Fibroblast of skin of abdomen (primary cell): Measurements from ENCODE around the gene MYCBPAP.

Experiments used
- DNase-seq: peaks from one replicate; pipeline ENCODE4 v3.0.0-alpha.2; 2013

The MYCBPAP gene

DNA sequence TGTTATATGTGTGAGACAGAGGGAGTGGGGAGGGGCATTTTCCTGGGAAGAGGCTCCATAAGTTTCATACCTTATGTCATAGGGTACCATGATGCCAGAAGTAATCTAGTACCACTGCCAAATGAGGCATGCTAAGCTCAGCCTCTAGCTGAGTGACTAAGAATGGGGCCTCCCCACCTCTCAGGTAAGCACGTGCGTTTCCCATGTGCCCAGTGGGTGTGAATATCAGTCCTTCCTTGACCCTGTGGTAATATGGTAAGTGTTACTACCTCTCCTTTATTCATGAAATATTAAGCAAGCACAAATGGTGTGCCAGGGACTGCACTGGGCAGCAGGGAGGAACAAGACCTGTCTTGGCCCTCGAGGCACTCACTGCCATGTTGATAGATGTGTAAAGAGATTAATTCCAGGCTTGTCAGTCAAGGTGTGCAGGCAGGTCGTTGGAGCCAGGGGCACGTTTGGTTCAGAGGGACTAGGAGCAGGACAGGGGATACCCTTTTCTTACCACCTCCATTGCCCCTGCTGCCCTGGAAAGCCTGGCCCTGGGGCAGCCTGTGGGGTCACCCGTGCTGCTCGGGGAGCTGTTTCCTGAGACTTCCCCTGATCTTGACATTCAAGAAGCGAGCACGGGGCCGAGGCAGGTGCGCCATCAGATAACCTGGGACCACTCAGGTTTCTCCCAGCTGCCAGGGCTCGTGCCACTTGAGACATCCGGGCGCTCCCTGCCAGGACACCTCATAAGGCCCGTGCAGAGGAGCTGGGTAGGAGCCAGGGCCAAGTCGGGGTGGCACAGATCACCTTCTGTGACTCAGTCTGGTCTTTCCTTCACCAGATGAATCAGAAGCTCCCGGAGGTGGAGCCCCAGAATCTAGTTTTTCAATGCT, 20.8 kb upstream of the MYCBPAP start:
- no peak for DNase-seq

DNA sequence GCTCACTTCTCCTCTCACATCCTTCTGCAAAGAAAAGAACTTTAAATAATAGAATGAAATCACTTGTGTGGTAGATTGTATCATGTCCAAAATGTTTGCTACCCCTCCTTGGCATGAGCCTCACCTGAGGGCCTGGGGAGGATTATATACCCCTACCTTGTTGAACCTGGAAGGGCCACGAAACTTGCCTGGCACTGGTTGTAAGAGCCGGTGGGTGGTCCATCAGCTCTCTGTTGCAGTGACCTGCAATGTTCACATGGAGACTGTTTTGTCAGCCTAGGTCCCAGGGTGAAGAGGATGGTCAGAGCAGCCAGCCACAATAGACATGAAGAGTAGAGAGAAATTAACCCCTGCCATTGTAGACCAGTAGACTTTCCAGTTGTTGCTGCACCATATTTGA, 19.4 kb upstream of the MYCBPAP start:
- no peak for DNase-seq

DNA sequence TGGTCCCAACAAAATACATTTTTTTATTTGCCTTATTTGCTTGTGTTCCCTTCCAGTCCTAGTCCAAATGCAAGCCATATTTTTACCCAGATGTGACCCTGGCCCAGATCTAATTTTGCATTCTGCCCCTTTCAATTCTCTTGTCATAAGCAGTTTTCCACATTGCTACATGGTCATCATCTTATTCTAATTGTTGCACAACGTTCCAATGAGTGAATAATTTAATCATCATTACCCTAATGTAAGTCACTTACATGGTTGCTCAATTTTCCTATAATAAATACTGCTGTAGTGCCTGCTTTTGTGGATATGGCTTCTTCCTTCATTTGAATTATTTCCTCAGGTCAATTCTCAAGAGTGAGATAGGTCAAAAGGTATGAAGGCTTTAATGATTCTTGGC, 16.7 kb upstream of the MYCBPAP start:
- DNase-seq, result no peak

DNA sequence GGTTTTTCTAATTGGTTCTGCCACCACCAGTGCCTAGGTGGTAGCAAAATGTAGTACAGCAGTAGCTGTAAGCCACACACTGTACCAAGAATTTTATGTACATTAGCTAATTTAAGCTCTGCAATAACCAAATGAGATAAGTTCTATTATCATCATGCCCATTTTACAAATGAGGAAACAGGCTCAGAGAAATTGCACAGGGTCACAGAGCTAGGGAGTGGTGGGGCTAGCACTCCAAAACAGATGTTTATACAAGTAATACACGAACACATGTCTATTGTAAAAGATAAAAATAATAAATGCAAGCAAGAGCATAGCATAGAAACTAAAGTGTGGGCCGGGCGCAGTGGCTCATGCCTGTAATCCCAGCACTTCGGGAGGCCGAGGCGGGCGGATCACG, 16.0 kb upstream of the MYCBPAP start:
- no peak for DNase-seq

DNA sequence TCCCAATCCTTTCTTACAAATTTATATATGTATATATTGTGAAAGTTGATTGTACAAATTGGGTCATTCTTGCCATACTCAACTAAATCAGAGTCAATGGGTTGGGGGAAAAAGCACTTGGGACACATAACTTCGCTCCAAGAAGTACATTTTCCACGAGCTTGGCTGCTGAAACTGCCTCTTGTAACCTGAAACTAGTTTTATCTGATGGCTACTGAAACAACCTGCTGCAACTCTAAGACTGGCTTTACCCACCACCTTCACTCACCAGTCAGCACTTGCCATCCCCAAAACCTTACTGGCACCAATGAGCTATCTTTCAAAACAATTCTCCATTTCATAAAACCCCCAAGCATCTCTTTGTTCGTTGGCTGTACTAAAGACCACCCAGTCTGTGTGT, 14.5 kb upstream of the MYCBPAP start:
- no peak for DNase-seq

DNA sequence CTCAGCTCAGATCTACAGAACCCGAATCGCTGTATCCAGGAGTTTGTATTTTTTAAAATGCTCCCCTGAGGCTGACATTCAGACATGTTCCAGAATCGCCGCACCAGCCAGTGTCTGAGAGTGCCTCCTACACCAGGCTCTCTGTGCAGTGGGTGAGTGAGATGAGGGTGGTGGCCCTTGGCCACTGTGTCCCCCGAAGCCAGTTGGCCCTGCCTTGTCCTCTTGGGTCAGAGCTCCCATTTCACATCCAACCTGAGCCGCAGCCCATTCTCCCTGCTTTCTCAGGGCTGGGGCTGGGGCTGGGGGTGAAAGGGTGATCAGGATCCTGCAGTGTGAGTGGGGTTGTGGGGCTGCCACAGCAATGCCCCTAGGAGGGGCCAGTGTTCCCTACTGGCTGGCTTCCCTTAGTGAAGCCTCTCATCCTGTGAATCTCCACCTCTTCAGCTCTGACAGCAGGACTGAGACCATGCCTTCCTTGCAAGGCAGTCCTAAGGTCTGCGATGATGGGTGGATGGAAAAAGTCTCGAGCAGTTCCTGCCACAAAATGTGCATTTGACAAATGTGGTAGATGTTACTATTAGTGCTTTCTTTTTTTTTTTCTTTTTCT, 12.9 kb upstream of the MYCBPAP start:
- DNase-seq, result no peak

DNA sequence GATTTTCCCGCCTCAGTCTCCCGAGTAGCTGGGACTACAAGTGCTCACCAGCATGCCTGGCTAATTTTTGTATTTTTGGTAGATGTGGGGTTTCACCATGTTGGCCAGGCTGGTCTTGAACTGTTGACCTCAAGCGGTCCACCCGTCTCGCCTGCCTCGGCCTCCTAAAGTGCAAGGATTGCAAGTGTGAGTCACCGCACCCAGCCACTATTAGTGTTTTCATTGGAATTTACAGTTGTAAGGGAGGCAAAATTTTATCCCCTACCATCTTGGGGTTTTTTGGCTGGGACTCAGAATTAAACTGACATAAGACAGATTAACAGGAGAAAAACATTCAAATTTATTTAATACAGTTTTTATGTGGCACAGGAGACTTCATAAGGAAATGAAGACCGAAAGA, 12.3 kb upstream of the MYCBPAP start:
- DNase-seq, result peak; percentile 61

DNA sequence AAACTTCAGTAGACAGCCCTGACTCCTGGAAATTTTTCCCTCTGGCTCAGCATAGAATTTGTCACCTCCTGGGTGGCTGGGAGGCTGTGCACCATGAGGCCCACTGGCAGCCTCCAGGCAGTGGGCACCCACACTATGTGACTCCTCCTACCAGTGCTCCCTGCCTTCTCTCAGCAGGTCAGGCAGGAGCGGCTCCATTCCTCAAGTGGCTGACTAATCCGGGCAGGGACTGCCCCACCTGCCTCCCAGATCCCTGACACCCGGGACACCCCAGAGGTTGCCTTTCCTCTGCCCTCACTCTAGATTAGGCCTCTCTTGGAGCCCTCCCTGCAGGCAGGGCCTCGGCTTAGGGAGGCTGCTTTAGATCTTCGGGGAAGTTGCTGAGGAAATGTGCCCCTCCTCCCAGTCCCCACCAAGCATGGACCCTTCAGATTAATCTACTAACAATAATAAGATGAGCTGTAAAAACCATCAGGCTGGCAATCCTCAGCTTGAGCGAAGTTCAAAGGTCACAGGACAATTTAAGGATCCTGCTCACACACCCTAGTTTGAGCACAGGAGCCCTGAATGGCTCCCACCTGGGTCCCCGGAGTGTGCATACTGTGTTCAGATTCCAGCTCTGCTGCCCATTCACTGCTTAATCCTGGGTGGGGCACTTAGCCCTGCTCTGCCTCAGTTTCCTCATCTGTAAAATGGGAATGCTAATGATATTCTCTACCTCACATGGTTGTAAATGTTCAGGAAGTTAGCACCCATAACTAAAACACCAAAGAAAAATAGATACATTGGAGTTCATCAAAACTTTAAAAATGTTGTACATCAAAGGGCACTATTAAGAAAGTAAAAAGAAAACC, 10.0 kb upstream of the MYCBPAP start:
- no peak for DNase-seq

DNA sequence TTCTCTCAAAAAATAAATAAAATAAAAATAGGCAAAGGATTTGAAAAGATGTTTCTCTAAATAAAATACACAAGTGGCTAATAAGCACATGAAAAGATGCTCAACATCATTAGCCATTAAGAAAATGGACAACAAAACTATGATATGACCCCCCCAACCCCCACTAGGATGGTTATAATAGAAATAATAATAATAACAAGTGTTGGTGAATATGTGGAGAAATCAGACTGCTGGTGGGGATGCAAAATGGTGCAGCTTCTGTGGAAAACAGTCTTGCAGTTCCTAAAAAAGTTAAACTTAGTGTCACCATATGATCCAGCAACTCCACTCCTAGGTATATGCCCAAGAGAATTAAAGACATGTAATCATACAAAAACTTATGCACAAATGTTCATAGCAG, 9.0 kb upstream of the MYCBPAP start:
- no peak for DNase-seq

DNA sequence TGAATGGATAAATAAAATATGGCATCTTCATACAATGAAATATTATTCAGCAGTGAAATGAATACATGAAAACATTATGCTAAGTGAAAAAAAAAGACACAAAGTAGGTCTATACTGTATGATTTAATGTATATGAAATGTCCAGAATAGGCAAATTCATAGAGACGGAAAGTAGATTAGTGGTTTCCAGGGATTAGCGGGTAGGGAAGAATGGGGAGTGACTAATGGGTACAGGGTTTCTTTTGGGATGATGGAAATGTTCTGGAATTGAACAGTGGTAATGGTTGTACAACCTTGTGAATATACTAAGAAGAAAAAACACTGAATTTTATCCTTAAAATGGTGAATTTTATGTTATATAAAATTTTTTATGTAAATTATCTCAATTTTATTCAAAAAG, 8.5 kb upstream of the MYCBPAP start:
- peak; percentile 68 for DNase-seq

DNA sequence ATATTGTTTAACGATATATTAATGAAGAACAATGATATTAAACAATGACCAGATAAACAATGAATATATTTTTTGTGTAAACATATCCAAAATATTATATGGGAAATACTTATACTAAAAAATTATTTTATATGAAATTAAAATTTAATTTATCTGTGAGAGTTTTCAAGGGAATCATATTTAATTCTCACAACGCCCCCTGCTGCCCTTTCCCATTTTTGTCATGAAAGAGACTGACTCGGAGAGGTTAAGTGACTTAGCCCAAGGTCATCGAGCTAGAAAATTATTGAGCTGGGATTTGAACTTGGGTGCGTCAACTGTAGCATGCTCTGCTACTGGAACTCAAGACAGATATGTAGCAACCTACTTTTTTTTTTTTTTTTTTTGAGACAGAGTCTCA, 7.2 kb upstream of the MYCBPAP start:
- no peak for DNase-seq

DNA sequence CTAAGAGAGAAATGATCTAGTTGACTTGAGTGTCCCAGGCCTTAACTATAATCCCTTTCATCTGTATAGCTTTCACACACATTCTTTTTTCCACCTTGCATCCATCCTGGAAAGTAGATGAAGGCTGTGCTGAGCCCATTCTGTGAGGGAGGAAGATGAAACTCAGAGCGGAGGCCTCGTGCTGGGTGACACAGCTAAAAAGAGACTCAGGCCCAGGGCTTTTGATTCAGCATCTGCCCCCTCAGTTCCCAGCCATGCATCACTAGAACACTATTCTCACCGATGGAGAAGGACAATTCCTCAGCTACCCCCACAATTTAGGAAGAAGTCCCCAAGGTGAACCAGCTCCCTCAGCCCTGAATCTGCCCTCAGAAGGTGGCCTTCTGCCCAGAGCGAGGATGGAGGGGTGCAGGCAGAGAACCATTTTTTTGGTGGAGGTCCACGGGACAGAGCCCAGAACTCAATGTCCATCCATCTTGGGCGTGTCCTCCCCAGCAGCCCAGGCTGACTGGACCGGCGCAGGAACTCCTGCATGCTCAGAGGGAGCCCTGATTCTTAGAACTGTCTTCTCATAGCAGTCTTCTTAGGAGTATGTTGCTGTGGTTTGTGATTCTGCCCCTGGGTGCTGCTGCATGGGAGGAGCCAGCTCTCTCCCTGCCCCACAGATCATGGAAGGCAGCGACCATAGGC, 5.8 kb upstream of the MYCBPAP start:
- no peak for DNase-seq

DNA sequence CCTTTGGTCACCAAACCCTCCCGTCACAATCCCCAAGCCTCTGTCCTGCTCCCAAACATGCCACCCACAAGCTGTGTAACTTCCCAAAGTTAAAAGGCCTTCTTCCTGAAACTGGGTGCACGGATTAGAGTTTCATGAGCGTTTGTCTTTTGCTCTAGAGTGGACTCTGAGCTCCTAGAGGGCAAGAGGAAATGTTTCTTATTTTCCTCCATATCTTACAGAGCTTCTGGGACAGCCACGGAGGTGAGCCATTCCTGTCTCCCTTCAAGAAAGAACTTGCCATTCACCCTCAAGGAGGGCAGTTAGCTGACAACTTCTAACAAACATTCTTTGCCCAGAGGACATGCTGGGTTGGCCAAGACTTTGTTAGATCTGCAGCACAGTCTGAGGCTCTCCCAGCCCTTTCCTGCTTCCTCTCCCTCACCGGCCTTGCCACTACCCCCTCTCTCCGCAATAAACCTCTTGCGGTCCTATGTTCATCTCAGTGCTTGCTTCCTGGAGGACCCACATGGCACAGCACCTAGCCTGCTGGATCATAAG, 2.6 kb upstream of the MYCBPAP start:
- DNase-seq, result no peak

DNA sequence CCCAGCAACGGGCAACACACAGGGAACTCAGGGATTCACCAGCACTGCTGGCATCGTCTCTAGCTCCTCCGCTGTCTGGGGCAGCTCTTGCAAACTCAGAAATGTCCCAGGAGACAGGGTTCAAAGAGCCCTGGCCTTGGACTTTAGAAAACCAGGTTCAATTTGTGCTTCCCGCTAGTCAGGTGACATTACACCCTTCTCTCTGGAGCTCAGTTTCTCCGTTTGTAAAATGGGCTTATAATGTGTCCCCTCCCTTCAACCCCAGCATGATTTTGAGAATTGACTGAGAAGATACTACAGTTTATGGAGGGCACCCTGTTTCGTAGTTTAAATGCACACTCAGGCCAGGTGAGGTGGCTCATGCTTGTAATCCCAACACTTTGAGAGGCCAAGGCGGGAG, 1.9 kb upstream of the MYCBPAP start:
- no peak for DNase-seq

DNA sequence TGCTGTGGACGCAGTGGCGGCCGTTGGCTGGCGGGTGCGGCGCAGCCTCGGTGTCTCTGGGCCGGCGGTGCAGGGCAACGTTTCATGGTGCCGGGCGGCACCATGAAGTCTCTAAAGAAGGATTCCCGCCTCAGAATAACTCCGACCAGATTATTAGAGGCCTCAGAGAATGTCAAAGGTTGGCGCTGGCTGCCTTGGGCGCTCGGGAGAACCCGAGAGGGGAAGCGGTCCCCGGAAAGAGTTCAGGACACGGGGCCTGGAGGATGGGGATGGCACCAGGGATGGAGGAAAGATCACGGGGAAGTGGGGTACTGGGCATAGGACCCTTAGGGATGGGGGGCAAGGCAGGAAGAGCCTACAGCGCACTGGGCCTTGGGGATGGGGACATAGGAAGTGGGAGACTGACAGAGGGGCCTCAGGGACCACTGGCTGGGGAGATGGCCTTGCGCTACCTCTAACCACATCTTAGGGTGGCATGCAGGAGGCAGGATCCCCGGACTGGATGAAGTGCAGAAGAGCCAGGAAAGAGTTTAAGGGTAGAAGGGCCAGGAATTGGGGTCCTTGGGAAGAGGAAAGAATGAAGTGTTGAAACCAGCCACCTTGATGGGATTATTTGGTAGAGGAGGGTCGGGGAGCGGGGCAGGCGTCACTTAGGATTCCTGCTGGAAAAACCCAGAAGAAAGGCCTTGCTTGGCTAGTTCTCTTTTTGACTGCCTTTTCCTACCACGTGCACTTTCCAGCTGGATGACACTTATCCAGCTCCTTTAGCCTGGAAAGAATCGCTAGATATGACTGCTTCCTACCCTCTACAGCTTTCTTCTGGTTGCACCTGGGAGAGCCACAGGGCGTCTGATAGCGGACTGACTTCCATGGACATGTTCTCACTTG, 578 bp downstream of the MYCBPAP start:
- DNase-seq, result no peak

DNA sequence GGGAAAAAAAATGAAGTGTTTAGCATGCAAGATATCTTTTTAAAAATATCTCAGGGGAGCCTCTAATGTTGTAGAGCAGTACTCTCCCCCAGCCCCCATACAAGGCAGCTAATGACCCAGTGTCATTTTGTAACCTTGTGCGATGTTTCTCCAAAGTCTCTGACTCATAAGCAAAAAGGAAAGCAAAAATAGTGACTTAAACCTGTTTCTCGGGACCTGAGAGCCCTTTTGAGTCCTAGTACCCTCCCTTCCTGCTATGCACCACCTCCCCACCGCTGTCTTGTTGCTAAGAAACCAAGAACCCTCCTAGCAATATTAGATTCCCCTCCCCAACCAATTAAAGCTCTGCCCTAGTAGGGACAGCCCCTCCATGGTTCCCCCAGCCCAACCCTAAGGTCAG, 2.8 kb downstream of the MYCBPAP start:
- no peak for DNase-seq

DNA sequence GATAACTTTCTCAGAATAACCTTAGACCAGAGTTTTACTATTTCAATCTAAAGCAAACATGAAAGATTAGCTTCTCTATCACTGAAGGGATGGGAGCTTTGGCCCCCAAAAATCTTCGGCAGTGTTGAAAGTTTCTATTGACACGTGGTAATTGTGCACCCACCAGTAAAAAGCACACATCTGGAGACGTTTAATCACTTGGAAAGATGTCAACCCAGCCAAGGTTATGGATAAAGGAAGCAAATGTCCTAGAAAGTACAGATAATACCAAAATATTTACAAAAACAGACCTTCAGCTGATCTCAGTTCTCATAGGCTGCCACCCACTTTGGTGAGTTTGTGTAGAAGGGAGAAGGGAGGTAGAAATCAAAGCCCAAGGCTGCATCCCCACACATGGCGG, 5.3 kb downstream of the MYCBPAP start:
- DNase-seq, result no peak

DNA sequence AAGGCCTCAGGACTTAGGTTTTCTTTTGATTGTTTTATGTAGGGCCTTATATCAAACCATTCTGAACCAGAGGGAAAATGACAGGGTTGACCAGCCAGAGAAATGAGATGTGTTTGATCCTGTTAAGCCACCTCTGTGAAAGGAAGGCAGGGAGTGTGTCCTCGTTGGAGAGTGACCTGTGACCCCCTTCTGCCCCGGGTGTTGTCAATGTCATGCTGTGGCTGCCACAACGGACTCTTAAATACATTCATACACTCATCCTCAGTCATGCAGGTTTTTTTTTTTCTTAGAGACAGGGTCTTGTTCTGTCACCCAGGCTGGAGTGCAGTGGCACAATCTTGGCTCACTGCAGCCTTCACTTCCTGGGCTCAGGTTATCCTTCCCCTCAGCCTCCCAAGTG, 6.1 kb downstream of the MYCBPAP start:
- DNase-seq, result no peak

DNA sequence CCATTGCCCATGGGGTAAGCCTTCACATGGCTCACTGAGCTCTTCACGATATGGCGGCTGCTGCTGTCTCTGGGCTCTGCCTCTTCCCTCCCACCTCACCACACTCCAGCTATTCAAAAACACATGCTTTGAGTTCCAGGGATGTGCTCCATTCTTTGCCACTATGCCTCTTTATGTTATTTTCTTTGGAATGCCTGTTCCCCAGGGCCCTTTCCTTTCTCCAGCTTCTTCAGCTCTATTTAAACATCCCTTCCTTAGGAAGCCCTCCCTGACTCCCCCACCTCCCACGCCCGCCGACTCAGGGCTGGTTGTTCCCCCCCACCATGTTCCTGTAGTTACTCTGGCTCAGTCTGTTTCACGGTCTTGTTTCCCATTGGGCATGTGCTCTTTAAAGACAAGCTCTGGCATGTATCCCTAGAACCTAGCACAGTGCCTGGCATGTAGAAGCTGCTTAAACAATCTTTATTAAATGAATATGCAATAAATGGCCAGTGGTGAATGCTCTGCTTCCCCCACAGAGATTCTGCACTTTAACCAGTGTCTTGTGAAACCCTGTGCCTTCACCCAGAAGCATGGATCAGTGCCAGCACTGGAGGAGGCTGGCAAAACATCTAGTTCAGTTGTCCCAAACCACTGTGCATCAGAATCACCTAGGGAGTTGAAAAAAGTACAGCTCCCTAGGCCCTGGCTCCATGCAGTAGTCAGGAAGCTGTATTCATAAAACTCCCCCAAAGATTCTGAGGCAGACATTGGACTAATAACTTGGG, 6.9 kb downstream of the MYCBPAP start:
- DNase-seq, result peak; percentile 48

DNA sequence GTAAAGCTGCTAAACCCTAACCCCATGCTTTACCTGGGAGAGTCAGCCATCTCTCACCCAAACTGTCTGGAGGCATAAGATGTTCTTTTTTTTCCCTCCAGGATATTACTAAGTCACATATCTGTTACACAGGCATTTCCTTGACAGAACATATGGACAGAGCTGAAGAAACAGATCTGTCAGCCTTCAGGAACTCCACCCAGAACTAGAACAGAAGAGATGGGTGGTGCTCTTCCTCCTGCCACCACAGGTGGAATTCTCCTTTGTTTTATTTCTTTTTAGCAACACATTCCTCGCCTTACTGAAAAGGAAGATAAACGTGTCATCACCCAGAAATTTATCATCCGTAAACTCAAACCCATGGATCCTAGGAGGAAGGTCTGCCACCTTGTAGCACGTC, 8.8 kb downstream of the MYCBPAP start:
- no peak for DNase-seq
